Pancreas (tissue), 10 donors: ENCODE results near the gene RBM20. TPM values are rescaled to one million over a fixed set of nuclear protein-coding genes. Genes with fewer than 3 reads are reported as not detected.

Source experiments
- ATAC-seq, 4 donors: fragments of 200-7000 bp; cut with Tn5 transposase; one replicate each; pipeline versions ENCODE4 v1.8.0 to v1.9.1; 2020; ENCODE audit warnings: mild to moderate bottlenecking in 4 of 4, moderate library complexity in 4 of 4
- DNase-seq, 6 donors: peaks; one replicate each; pipeline ENCODE4 v3.0.0-alpha.2; 2020
- FAIRE-seq: peaks from 2 replicates; lab custom pipeline; 2012; peaks lifted over from hg19 to GRCh38; lab: Jason Lieb, UNC
- H3K27ac ChIP-seq, 4 donors: fragments of 200-600 bp; sonication (generic); 1 replicate in 3 of 4; 2 replicates in 1 of 4; pipeline versions ENCODE4 v1.5.0 to v1.8.0; 2020
- H3K27me3 ChIP-seq, 4 donors: fragments of 200-600 bp; one replicate each; pipeline ENCODE4 v1.8.0; 2021
- H3K36me3 ChIP-seq, 3 donors: fragments of 200-600 bp; sonication (generic) in 1 of 3; one replicate each; pipeline versions ENCODE4 v1.5.0 to v1.8.0; 2020 to 2021
- H3K4me1 ChIP-seq, 3 donors: fragments of 200-600 bp; one replicate each; pipeline ENCODE4 v1.8.0; 2021
- H3K4me3 ChIP-seq, 4 donors: fragments of 200-600 bp; sonication (generic) in 2 of 4; one replicate each; pipeline versions ENCODE4 v1.5.0 to v1.8.0; 2020 to 2021
- H3K9me3 ChIP-seq, 4 donors: fragments of 200-600 bp; one replicate each; pipeline ENCODE4 v1.8.0; 2021
- WGBS, 2 donors: extraction: QIAGEN DNeasy Blood & Tissue Kit; methylation state at CpG; one replicate each; pipeline ENCODE4 v1.1.7; 2013; 5-methylcytosine and 5-hydroxymethylcytosine counted together
- intact Hi-C, 3 donors: fragments of 100-400 bp; cut with DNase I; formaldehyde crosslinking; loops; one replicate each; pipeline versions ENCODE4 v1.11.1 to v1.14.2; 2022
- polyA plus RNA-seq, 2 donors: library from polyadenylated mRNA; stranded (reverse); fragments of 200-250 nt; gene quantifications; one replicate each; pipeline ENCODE4 v1.2.3, GENCODE V29; 2013
- total RNA-seq, 6 donors: library from RNA; stranded (reverse); fragmentation: NEBNext Ultra II Directional in 4 of 6; extraction: Animal tissue kit (Norgen Biotek cat#: 25700) in 4 of 6; gene quantifications; one replicate each; pipeline versions ENCODE4 v1.2.1 to v1.2.4, GENCODE V29; 2021 to 2023
- TF ChIP-seq, protein P1 (sequence below), 4 donors: fragments of 200-600 bp; sonication (generic) in 3 of 4; IDR thresholded peaks; one replicate each; pipeline versions ENCODE4 v1.5.0 to v1.8.0; 2021; ENCODE audit warnings: antibody characterized with exemption in 4 of 4
- donor health status: healthy with polysubstance abuse.
- donor health status: DM: no; HTN: no; CAD: no; lungs with moderate emphysema.
- donor health status: DM: no; HTN: no; CAD: no.
- donor health status: control.
- donor health status: control.
- donor health status: Bipolar disorder and iron deficiency.
- donor health status: DM: yes; HTN: yes; CAD: no.
- donor health status: DM: no; HTN: no; CAD: no.
- donor health status: DM: no; HTN: no; CAD: no.
- donor health status: DM: yes; HTN: yes; CAD: no.

The RBM20 gene
- total and polyA plus RNA-seq, 8 donors: 0.79 to 23.6 (median 3.7) TPM

DNA sequence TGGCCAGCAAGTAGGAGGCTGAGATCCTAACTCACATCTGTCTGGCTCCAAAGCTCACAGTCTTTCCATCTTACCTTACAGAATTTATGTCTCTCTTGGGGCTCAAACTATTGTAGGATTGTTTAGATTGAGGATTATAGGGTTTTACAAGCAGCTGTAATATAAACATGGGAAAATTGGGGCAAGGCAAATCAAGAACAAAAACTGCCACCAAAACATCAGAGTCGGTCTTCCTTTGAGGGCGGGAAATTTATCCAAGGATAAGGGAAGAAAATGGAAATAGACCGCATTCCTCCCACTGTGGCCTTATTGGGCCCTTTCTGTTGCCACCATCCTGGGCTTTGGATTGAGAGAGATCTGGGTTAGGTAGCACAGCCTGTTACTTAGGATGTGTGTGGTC lies 22.5 kb downstream of the RBM20 start:
- H3K27ac ChIP-seq: no peak overlapping the region
- H3K9me3 ChIP-seq: no peaks in the 10 kb centered on the region
- 86 to 88% methylated on average over 3 of the region's 3 CpGs for WGBS, 2 donors
- TF ChIP-seq, protein P1, sequence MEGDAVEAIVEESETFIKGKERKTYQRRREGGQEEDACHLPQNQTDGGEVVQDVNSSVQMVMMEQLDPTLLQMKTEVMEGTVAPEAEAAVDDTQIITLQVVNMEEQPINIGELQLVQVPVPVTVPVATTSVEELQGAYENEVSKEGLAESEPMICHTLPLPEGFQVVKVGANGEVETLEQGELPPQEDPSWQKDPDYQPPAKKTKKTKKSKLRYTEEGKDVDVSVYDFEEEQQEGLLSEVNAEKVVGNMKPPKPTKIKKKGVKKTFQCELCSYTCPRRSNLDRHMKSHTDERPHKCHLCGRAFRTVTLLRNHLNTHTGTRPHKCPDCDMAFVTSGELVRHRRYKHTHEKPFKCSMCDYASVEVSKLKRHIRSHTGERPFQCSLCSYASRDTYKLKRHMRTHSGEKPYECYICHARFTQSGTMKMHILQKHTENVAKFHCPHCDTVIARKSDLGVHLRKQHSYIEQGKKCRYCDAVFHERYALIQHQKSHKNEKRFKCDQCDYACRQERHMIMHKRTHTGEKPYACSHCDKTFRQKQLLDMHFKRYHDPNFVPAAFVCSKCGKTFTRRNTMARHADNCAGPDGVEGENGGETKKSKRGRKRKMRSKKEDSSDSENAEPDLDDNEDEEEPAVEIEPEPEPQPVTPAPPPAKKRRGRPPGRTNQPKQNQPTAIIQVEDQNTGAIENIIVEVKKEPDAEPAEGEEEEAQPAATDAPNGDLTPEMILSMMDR (IDR thresholded peaks at IDR 0.05): no peak
- FAIRE-seq (no peak), DNase-seq (no peak), ATAC-seq (no peak)
- H3K27me3 ChIP-seq: no peaks in the 10 kb centered on the region
- no peaks in the 10 kb centered on the region for H3K36me3 ChIP-seq
- intact Hi-C loops: no loop called here
- H3K4me3 ChIP-seq: no peak overlapping the region
- H3K4me1 ChIP-seq: no peaks in the 10 kb centered on the region

- Histone ChIP-seq H3K36me3 (no peaks in the 10 kb centered on the region), H3K27ac (no peak overlapping the region), H3K27me3 (no peaks in the 10 kb centered on the region), H3K9me3 (no peaks in the 10 kb centered on the region), H3K4me3 (no peak overlapping the region), H3K4me1 (no peaks in the 10 kb centered on the region)
- ATAC-seq (no peak), DNase-seq (no peak), FAIRE-seq (no peak)
- intact Hi-C loops: no loop called here
- TF ChIP-seq, protein P1 (IDR thresholded peaks at IDR 0.05): no peak
- 74 to 85% methylated on average over 9 of the region's 9 CpGs for WGBS, 2 donors
Measured at GRCh38 chr10:110667620-110668343, 23.6 kb downstream of the RBM20 start.

DNA sequence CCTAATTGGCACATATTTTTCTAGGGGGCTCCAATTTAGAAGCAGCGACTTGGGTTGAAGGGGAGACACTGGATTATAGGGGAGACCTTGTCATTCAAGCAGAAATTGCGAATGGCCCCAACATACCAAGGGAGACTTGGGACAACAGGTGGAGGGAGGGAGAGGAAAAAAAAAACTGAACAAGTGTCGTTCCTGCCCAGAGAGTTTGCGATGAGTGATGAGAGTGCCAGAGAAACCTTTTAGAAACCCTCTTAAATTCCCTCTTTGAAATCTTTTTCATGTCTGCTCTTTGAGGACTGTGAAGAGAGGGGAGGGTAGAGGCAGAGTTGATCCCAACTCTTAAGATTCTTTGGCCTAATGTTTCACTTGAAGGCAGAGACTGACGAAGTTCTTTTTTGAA lies 24.3 kb downstream of the RBM20 start:
- no peaks in the 10 kb centered on the region for H3K27me3 ChIP-seq
- no peak overlapping the region for H3K27ac ChIP-seq
- no peak overlapping the region for H3K4me3 ChIP-seq
- H3K36me3 ChIP-seq: no peaks in the 10 kb centered on the region
- DNase-seq (no peak), ATAC-seq (no peak), FAIRE-seq (no peak)
- WGBS, 2 donors: 74 to 75% methylated on average over 5 of the region's 5 CpGs
- intact Hi-C loops: no loop called here
- no peaks in the 10 kb centered on the region for H3K9me3 ChIP-seq
- TF ChIP-seq, protein P1 (IDR thresholded peaks at IDR 0.05): no peak
- H3K4me1 ChIP-seq: no peaks in the 10 kb centered on the region

DNA sequence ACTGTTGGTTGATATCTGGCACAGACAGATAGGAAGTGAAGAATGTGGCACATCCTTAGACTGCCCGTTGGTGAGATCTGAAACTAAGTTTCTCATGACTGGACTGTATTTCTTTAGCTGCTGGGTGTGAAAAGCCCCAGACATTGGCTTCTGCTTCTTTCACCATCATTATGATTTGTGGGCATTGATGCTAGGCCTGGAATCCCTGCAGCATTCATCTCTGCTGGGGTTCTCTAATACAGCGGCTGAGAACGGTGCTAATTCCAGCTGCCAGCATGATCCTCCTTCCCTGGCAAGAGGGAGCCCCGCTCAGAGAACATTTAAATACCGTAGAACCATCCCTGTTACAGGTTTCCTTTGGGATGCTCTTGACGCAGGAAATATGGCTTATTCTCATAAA lies 26.2 kb downstream of the RBM20 start:
- Histone ChIP-seq H3K27me3 (no peaks in the 10 kb centered on the region), H3K4me3 (no peak overlapping the region), H3K36me3 (no peaks in the 10 kb centered on the region), H3K4me1 (no peaks in the 10 kb centered on the region), H3K27ac (no peak overlapping the region), H3K9me3 (no peaks in the 10 kb centered on the region)
- DNase-seq (no peak), FAIRE-seq (no peak), ATAC-seq (no peak)
- TF ChIP-seq, protein P1 (IDR thresholded peaks at IDR 0.05): no peak
- intact Hi-C loops: no loop called here
- 86 to 89% methylated on average over 6 of the region's 6 CpGs for WGBS, 2 donors
